ENCODE data around the gene G2E3.

GRCh38 chr14:30564868-30565248 is 5.9 kb downstream of the G2E3 start:
- no peak for TF ChIP-seq CTCF (IDR thresholded peaks at IDR 0.05)
- no peak for TF ChIP-seq POLR2A (IDR thresholded peaks at IDR 0.05)
